DMS 273 treated with DMSO at 0.1 percent for 48 hours (cell line): ENCODE data around the gene SCCPDH.
"Not testable (repeated sequence)": the region's sequence is repeated elsewhere in the genome, so short reads cannot be mapped to it uniquely, and the experiment has no call there.

Experiments
- DNase-seq: peaks from one replicate; lab custom pipeline; 2025; lab: John Stamatoyannopoulos, UW

SCCPDH gene

DNA sequence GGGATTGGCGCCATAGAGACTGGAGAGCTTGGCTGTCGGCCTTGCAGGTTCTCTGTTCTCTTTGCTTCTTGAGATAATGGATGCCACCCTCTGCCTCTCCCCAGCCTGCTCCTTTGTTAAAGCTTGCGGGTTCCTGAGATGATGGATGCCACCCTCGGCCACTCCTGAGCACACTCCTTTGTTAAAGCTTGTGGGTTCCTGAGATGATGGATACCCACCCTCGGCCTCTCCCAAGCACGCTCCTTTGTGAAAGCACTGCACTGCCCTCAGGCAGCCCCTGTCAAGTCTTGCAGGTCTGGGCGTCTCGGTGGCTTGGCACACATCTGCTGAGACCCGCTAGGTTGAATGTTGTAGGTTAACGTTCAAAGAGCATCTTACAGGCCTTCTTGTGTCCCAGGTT is 76.5 kb downstream of the SCCPDH start:
- no peak for DNase-seq

DNA sequence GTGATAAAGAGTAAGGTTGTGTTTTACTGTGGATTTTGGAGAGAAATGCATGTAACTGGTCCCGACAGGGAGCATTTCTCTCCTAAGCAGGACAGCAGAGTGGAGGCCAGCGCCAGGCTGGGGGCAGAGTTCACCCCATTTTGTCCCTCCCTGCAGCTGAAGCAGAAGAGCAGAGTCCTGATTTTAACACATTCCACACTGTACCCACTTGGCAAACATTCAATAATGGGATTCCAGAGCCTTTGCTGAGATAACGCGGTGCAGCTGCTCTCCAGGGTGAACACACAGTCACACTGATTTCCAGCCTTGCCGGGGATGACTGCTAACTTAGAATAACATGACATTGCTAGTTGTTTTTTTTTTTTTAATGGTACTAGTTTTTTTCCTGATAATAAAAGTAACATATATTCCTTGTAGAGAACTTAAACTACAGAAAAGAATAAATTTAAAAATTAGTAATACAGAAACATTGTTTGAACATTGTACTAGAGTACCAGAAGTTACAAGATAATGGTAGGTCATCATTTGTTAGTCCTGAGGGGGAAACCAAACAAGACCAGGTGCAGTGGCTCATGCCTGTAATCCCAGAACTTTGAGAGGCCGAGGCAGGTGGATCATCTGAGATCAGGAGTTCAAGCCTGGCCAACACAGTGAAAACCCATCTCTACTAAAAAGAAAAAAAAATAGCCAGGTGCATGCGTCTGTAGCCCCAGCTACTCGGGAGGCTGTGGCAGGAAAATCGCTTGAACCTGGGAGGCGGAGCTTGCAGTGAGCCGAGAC is 77.2 kb downstream of the SCCPDH start:
- DNase-seq = no peak

DNA sequence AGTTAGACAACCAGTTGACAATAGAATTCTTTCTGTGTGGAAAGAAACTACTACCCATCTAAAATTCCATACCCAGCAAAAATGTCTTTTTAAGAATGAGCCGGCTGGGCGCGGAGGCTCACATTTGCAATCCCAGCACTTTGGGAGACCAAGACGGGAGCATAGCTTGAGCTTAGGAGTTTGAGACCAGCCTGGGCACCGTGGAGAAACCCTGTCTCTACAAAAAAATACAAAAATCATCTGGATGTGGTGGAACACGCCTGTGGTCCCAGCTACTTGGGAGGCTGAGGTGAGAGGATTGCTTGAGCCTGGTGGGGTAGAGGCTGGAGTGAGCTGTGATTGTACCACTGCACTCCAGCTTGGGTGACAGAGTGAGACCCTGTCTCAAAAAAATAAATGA is 79.2 kb downstream of the SCCPDH start:
- no peak for DNase-seq

DNA sequence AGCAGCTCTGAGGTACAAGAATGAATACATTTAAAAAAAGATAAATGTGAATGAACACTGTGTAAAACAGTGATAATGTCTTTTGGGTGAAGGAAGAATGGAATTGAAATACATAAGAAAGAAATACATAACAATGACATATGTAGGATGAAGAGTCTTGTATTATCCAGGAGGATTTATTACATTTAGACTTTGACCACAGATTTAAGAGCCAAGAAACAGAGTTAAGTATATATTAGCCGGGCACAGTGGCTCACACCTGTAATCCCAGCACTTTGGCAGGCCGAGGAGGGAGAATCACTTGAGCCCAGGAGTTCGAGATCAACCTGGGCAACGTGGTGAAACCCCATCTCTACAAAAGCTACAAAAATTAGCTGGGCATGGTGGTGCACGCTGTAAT is 79.7 kb downstream of the SCCPDH start:
- no peak for DNase-seq

DNA sequence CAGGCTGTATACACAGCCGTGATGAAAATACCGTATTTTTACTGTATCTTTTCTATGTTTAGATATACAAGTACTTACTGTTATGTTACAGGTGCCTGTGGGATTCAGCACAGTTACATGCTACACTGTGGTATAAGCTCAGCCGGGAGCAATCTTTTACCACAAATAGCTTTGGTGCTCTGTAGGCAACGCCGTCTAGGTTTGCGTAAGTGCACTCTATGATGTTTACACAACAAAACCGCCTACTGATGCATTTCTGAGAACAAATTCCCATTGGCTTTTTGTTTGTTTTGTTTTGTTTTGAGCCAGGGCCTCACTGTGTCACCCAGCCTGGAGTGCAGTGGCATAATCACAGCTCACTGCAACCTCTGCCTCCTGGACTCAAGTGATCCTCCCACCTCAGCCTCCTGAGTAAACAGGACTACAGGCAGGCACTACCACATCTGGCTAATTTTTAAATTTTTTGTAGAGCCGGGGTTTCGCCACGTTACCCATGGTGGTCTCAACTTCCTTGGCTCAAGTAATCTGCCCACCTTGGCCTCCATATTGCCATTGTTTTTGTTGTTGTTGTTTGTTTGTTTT is 81.0 kb downstream of the SCCPDH start:
- DNase-seq = no peak

DNA sequence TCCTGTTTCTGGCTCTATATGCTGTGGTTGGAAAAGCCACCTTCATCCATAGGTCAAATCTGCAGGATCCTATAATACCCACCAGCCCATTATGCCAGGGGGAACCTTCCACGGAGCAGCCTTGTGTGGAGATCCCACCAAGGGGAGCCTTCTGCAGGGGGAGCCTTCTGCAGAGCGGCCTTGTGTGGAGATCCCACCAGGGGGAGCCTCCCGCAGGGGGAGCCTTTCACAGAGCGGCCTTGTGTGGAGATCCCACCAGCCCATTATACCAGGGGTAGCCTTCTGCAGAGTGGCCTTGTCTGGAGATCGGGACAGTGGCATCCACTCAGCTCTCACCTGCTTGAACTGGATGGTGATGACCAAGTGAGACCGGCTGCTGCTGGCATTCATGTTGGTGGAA is 85.3 kb downstream of the SCCPDH start:
- no peak for DNase-seq

DNA sequence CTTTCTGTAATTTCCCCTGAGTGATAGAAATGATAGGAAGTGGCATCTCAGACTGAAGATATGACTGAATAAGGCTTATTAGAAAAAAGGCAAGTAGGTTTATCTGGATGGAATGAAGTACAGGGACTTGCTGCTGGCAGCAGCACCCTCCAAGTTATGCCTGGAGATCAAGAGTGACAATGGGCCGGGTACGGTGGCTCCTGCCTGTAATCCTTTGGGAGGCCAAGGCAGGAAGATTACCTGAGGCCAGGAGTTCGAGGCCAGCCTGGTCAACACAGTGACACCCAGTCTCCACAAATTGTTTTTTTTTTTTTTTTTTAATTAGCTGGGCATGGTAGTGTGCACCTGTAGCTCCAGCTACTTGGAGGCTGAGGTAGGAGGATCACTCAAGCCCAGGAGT is 87.8 kb downstream of the SCCPDH start:
- no peak for DNase-seq

DNA sequence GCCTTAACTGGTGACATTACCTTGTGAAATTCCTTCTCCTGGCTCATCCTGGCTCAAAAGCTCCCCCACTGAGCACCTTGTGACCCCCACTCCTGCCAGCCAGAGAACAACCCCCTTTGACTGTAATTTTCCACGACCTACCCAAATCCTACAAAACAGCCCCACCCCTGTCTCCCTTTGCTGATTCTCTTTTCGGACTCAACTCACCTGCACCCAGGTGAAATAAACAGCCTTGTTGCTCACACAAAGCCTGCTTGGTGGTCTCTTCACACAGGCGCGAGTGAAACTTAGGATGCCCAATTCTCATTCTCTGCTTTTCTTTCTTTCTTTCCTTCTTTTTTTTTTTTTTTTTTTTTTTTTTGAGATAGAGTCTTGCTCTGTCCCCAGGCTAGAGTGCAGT is 89.1 kb downstream of the SCCPDH start:
- DNase-seq = not testable (repeated sequence)

DNA sequence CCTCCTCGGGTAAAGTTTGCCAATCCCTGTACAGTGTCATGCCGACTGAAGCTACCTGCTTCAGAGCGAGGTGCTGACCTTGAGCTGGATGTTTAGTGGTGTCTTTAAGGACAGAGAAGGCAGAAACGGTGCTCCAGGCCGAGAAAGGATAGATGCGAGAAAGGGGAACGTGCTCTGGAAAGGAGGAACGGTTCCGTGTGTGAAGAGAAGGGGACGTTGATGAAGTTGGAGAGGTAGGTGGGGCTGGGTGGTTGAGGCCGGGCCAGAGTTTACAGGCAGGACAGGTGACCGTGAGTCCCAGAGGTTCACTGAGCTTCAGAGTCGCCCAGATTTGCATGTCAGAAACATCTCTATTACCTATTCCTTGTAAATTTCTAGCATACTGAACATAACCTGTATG is 90.7 kb downstream of the SCCPDH start:
- DNase-seq = no peak

DNA sequence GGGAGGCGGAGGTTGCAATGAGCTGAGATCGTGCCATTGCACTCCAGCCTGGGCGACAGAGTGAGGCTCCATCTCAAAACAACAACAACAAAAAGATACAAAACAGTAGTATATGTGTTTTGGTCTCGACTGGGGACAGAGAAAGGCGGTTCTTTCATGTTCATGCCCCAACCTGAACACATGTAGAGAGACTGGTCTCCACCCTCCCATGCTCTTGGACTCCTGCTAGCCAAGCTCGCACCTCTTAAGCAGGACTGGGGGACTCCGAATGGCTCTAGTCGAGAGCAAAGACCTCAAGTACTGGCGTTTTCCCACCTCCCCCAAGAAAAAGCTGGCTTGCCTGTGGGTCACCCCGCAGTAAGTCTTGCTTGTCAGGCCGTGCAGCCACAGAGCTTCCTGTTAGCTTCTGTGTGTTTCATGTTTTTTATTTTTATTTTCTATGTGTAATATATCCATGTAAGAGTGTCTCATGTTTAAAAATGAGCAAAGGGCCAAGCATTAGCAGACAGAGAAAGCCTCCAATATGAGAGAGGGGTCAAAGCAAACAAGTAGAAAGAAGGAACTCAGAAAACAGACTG is 91.6 kb downstream of the SCCPDH start:
- no peak for DNase-seq
